D721Med (cell line): Measurements from ENCODE around the gene DERA.
"Not testable (repeated sequence)": the region's sequence is repeated elsewhere in the genome, so short reads cannot be mapped to it uniquely, and the experiment has no call there.

Experiments
- DNase-seq: peaks from one replicate; pipeline ENCODE4 v3.0.0; 2011; ENCODE audit warnings: low spot score; ENCODE audit not compliant: insufficient read length
- FAIRE-seq: peaks from 2 replicates; lab custom pipeline; 2011; peaks lifted over from hg19 to GRCh38; lab: Jason Lieb, UNC
- TF ChIP-seq, protein P1 (sequence below): IDR thresholded peaks from 2 replicates; pipeline ENCODE4 v1.5.1; 2012; ENCODE audit warnings: mild to moderate bottlenecking, control low read depth; ENCODE audit not compliant: insufficient read depth; ENCODE audit errors: missing control alignments

DERA gene

DNA sequence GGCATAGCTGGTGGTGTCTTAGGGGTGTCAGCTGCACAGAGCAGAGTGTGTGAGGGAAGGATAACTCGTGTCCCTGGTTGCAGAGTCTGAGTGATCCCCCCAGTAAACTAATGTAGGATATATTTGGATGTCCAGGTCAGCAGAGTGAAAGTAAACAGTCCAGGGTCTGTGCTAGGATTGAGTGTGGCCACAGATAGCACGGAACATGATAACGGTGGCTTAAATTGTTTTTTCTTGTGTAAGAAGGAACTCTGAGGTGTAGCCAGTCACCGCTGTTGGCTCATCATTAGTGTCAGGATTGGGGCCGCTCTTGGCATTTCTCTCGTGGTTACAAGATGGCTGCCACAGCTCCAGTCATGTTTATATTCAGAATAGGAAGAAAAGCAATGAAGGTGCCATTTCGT is 97.3 kb downstream of the DERA start:
- DNase-seq (no peak), FAIRE-seq (no peak)
- TF ChIP-seq, protein P1, sequence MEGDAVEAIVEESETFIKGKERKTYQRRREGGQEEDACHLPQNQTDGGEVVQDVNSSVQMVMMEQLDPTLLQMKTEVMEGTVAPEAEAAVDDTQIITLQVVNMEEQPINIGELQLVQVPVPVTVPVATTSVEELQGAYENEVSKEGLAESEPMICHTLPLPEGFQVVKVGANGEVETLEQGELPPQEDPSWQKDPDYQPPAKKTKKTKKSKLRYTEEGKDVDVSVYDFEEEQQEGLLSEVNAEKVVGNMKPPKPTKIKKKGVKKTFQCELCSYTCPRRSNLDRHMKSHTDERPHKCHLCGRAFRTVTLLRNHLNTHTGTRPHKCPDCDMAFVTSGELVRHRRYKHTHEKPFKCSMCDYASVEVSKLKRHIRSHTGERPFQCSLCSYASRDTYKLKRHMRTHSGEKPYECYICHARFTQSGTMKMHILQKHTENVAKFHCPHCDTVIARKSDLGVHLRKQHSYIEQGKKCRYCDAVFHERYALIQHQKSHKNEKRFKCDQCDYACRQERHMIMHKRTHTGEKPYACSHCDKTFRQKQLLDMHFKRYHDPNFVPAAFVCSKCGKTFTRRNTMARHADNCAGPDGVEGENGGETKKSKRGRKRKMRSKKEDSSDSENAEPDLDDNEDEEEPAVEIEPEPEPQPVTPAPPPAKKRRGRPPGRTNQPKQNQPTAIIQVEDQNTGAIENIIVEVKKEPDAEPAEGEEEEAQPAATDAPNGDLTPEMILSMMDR, result no peak

DNA sequence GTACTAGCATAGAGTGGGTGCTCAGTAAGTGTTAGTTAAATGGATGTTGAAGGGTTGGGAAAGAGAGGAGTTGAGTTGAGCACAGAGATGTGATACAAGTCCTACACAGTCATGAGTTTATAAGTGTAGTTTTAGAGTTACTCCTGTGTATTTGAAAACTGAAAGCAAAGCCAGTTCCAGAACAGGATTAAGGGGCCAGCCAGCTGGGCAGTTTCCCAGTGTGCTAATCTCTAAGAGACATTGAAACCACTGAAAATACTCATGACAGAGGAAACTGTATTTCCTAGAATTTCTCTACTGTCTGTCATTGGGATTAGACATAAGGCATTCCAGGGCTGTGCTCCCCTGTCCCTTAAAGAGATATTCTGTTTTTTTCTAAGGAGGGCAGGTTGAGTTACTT is 101.0 kb downstream of the DERA start:
- FAIRE-seq, result peak; percentile 79
- TF ChIP-seq, protein P1, result no peak

DNA sequence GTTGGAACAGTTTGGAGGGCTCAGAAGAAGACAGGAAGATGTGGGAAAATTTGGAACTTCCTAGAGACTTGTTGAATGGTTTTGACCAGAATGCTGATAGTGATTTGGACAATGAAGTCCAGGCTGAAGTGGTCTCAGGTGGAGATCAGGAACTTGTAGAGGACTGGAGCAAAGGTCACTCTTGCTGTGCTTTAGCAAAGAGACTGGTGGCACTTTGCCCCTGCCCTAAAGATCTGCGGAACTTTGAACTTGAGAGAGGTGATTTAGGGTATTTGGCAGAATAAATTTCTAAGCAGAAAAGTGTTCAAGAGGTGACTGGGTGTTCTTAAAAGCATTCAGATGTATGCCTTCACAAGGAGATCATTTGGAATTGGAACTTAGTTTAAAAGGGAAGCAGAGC is 102.6 kb downstream of the DERA start:
- not testable (repeated sequence) for FAIRE-seq

More for the DNA sequence above, 101.0 kb downstream of the DERA start:
- no peak for DNase-seq

DNA sequence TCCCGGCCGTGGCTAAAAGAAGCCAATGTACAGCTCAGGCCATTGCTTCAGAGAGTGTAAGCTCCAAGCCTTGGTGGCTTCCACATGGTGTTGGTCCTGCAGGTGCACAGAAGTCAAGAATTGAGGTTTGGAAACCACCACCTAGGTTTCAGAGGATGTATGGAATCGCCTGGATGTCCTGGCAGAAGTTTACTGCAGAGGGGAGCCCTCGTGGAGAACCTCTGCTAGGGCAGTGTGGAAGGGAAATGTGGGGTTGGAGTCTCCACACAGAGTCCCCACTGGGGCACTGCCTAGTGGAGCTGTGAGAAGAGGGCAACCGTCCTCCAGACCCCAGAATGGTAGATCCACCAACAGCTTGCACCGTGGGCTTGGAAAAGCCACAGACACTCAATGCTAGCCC is 103.3 kb downstream of the DERA start:
- DNase-seq, FAIRE-seq: not testable (repeated sequence)

More for the DNA sequence above, 102.6 kb downstream of the DERA start:
- not testable (repeated sequence) for DNase-seq

DNA sequence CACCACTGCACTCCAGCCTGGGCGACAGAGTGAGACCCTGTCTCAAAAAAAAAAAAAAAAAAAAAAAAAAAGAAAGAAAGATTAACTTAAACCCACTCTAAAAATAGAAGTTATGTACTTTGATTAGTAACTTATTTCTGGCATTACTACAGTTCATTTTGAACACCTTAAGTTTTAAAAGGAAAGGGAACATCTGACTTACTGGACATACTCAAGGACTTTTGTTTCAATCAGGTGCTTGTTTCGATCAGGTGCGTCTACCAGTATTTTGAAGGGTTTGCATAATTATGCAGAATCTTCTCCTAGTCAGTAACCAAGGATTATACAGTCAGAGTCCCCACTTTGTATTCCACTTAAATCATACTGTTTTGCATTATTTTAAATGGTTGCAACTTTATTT is 105.6 kb downstream of the DERA start:
- DNase-seq, result no peak
- TF ChIP-seq, protein P1, result no peak
- no peak for FAIRE-seq

DNA sequence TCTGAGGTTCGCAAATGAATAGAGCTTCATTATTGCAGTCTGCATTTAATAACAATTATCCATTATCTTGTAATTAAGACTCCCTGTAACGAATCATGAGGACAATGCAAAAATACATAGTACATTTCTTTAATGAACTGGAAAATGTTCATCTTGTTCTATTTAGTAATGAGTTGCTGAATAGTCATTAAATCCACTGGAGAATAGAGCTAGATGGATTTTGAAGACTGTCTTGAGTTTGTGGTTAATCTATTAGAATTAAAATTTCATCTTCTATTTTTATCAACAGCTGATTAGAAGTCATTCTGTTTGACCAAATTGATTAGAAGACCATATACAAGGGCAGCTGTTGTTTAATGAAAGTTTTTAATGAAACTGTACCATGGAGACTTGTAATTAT is 107.2 kb downstream of the DERA start:
- TF ChIP-seq, protein P1, result no peak
- no peak for DNase-seq
- no peak for FAIRE-seq

DNA sequence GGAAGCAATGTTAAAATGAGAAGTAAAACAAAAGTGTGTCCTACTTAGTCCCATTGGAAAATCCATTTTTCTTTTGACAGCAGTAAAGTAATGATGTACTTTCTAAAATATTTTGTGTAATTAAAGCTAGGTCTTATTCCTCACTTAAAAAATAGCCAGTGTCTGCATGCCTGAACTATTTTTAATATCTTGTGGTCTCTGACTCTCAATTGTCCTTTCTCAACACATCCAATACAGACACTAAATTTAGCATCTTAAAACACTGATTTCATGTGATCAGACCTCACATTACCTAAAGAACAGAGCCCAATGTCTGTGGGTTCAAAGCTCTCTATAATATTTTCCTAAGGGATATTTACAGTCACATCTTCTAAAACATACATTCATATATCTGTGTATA is 108.0 kb downstream of the DERA start:
- FAIRE-seq (no peak), DNase-seq (no peak)
- TF ChIP-seq, protein P1, result no peak

DNA sequence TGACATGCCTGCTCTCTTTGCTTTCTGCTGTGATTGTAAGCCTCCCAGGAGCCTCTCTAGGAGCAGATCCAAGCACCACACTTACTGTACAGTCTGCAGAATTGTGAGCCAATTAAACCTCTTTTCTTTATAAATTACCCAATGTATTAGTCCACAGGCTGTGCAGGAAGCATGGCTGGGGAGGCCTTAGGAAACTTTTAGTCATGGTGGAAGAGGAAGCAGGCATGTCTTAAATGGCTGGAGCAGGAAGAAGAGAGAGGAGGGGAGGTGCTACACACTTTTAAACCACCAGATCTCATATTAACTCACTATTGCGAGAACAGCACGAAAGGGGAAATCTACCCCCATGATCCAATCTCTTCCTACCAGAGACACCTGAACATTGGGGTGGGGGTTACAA is 108.9 kb downstream of the DERA start:
- DNase-seq (no peak), FAIRE-seq (no peak)
- TF ChIP-seq, protein P1, result no peak
